K562 (cell line): ENCODE data around the gene STUM. TPM values are rescaled to one million over a fixed set of nuclear protein-coding genes. Genes with fewer than 3 reads are reported as not detected.

Experiments used
- ATAC-seq: fragments of 200-7000 bp; cut with Tn5 transposase; 3 replicates; pipeline ENCODE4 v1.9.1; 2020; ENCODE audit warnings: moderate library complexity
- BruUV-seq: library from RNA; stranded (reverse); fragments of 400-500 nt; replicated peaks from 2 replicates; lab custom pipeline; 2021; lab: Mats Ljungman, UMichigan
- CTCF ChIA-PET: fragments of 300-600 bp; formaldehyde crosslinking; extraction: SDS; loops from one replicate; lab custom pipeline; 2021; ENCODE audit warnings: low intra/inter-chr PET ratio; lab: Yijun Ruan, JAX
- POLR2A ChIA-PET: fragments of 300-600, 350-650 bp; sonication (Branson Sonifier 250); formaldehyde crosslinking; extraction: SDS; loops from one replicate; lab custom pipeline; 2021; ENCODE audit warnings: antibody characterized with exemption, inconsistent platforms; lab: Yijun Ruan, JAX
- DNase-seq, 4 experiments: peaks; one replicate each; pipeline versions ENCODE4 v3.0.0 to v3.0.0-alpha.2; 2011 to 2018; ENCODE audit warnings: low spot score in 3 of 4, mixed read lengths in 3 of 4; ENCODE audit errors: extremely low read depth in 1 of 4
- FAIRE-seq: peaks from 2 replicates; lab custom pipeline; 2011; peaks lifted over from hg19 to GRCh38; lab: Jason Lieb, UNC
- H2AFZ ChIP-seq: 2 replicates; pipeline ENCODE4 v1.6.0; 2011; ENCODE audit warnings: low read depth, low read length, control low read depth, inconsistent platforms
- H3K27ac ChIP-seq: fragments of 200-600 bp; 3 replicates; pipeline ENCODE4 v1.8.0; 2011; ENCODE audit warnings: low read depth, mild to moderate bottlenecking, control low read depth, inconsistent platforms, low read length, moderate library complexity, mixed read lengths; ENCODE audit errors: extremely low read depth
- H3K27me3 ChIP-seq, 2 experiments: fragments of 300-600 bp in 1 of 2; 2 replicates in 1 of 2; 3 replicates in 1 of 2; pipeline versions ENCODE4 v1.6.0 to v1.8.0; 2011; ENCODE audit warnings: inconsistent platforms in 2 of 2, low read length in 2 of 2, mild to moderate bottlenecking in 1 of 2, mixed read lengths in 1 of 2, moderate library complexity in 1 of 2; ENCODE audit not compliant: control insufficient read depth in 2 of 2, insufficient read depth in 2 of 2
- H3K36me3 ChIP-seq: fragments of 300-600 bp; 3 replicates; pipeline ENCODE4 v1.8.0; 2011; ENCODE audit warnings: mild to moderate bottlenecking, low read length, inconsistent platforms; ENCODE audit not compliant: control insufficient read depth, insufficient read depth
- H3K4me1 ChIP-seq, 2 experiments: fragments of 200-600 bp in 1 of 2; replicated peaks in 1 of 2; 2 replicates in 1 of 2; 3 replicates in 1 of 2; pipeline versions ENCODE4 v1.5.1 to v1.8.0; 2011; ENCODE audit warnings: inconsistent platforms in 2 of 2, low read length in 2 of 2, mild to moderate bottlenecking in 1 of 2, mixed read lengths in 1 of 2, moderate library complexity in 1 of 2; ENCODE audit not compliant: control insufficient read depth in 2 of 2, insufficient read depth in 2 of 2
- H3K4me2 ChIP-seq: 2 replicates; pipeline ENCODE4 v1.6.1; 2011; ENCODE audit warnings: low read length, control low read depth, inconsistent platforms, mixed read lengths; ENCODE audit not compliant: insufficient read depth
- H3K4me3 ChIP-seq: fragments of 200-600 bp; sonication (generic), shearing (Covaris generic); 2 replicates; pipeline ENCODE4 v1.5.1; 2016; ENCODE audit warnings: control low read depth, inconsistent platforms
- H3K79me2 ChIP-seq: fragments of 200-600 bp; 3 replicates; pipeline ENCODE4 v1.8.0; 2011; ENCODE audit warnings: low read length, inconsistent platforms; ENCODE audit not compliant: control insufficient read depth, insufficient read depth
- H3K9ac ChIP-seq, 2 experiments: 2 replicates each; pipeline versions ENCODE4 v1.6.0 to v1.6.1; 2011; ENCODE audit warnings: low read depth in 2 of 2, low read length in 2 of 2, control low read depth in 1 of 2, inconsistent platforms in 1 of 2, mild to moderate bottlenecking in 1 of 2, mixed read lengths in 1 of 2; ENCODE audit not compliant: insufficient read depth in 1 of 2
- H3K9me1 ChIP-seq: one replicate; pipeline ENCODE4 v1.6.0; 2011; ENCODE audit warnings: inconsistent platforms, mild to moderate bottlenecking, low read length, moderate library complexity; ENCODE audit not compliant: control insufficient read depth, insufficient read depth
- H3K9me3 ChIP-seq: replicated peaks from 2 replicates; pipeline ENCODE4 v1.5.1; 2011; ENCODE audit warnings: low read depth, low read length, inconsistent platforms; ENCODE audit not compliant: control insufficient read depth, insufficient read depth
- H4K20me1 ChIP-seq: replicated peaks from 2 replicates; pipeline ENCODE4 v1.6.1; 2011; ENCODE audit warnings: low read length, inconsistent platforms, mixed read lengths; ENCODE audit not compliant: control insufficient read depth, insufficient read depth
- CBFA2T3 ChIP-seq: fragments of 450-650 bp; IDR thresholded peaks from 2 replicates; pipeline ENCODE4 v1.6.1; 2017
- CTBP1 ChIP-seq: fragments of 450-650 bp; IDR thresholded peaks from 2 replicates; pipeline ENCODE4 v1.6.1; 2016; ENCODE audit warnings: borderline replicate concordance
- ETV1 ChIP-seq: fragments of 450-650 bp; conservative IDR thresholded peaks from 2 replicates; pipeline ENCODE4 v1.6.1; 2016; ENCODE audit warnings: missing genetic modification characterization, control low read depth, low read depth, missing compliant biosample characterization
- HDAC8 ChIP-seq: fragments of 450-650 bp; IDR thresholded peaks from 2 replicates; pipeline ENCODE4 v1.6.1; 2016; ENCODE audit warnings: mild to moderate bottlenecking, missing genetic modification characterization, moderate library complexity, missing compliant biosample characterization
- HDGF ChIP-seq: fragments of 450-650 bp; IDR thresholded peaks from 2 replicates; pipeline ENCODE4 v1.6.1; 2016
- HES1 ChIP-seq: fragments of 450-650 bp; IDR thresholded peaks from 2 replicates; pipeline ENCODE4 v1.6.1; 2016; ENCODE audit warnings: low read depth, mild to moderate bottlenecking, moderate library complexity
- KAT7 ChIP-seq: sonication (generic); formaldehyde crosslinking; IDR thresholded peaks from 2 replicates; pipeline ENCODE4 v1.8.0; 2022; ENCODE audit warnings: missing genetic modification reagents, mild to moderate bottlenecking, borderline replicate concordance
- PCBP1 ChIP-seq: fragments of 200-400 bp; formaldehyde crosslinking; IDR thresholded peaks from 2 replicates; pipeline ENCODE4 v1.6.1; 2018; ENCODE audit warnings: mild to moderate bottlenecking, low read depth, low read length; ENCODE audit not compliant: poor library complexity, severe bottlenecking
- THRAP3 ChIP-seq: fragments of 450-650 bp; IDR thresholded peaks from 2 replicates; pipeline ENCODE4 v1.6.1; 2016; ENCODE audit warnings: mild to moderate bottlenecking, inconsistent platforms, borderline replicate concordance
- ZNF121 ChIP-seq: sonication (generic); formaldehyde crosslinking; conservative IDR thresholded peaks from 2 replicates; pipeline ENCODE4 v1.8.0; 2022; ENCODE audit warnings: missing genetic modification reagents
- ZNF347 ChIP-seq: fragments of 450-650 bp; formaldehyde crosslinking; IDR thresholded peaks from 2 replicates; pipeline ENCODE4 v1.4.0; 2020; ENCODE audit warnings: low read depth, mild to moderate bottlenecking, moderate library complexity
- ZNF512 ChIP-seq: IDR thresholded peaks from 2 replicates; pipeline ENCODE4 v1.6.1; 2016; ENCODE audit warnings: missing genetic modification characterization, missing compliant biosample characterization
- WGBS: fragments of 100-300 bp; shearing (Covaris generic); methylation state at CpG from one replicate; pipeline ENCODE4 v1.1.6; 2016; ENCODE audit warnings: low coverage, mixed read lengths; ENCODE audit not compliant: insufficient coverage; ENCODE audit errors: missing lambda C conversion rate; 5-methylcytosine and 5-hydroxymethylcytosine counted together
- in situ Hi-C: fragments of 300-500 bp; cut with MboI; formaldehyde crosslinking; loops from 4 replicates; pipeline ENCODE4 v1.15.0; 2018; ENCODE audit warnings: inconsistent platforms, mixed read lengths
- intact Hi-C: fragments of 100-400 bp; cut with micrococcal nuclease; formaldehyde crosslinking; loops from 2 replicates; pipeline ENCODE4 v1.14.2; 2022
- polyA plus RNA-seq, 8 experiments: library from polyadenylated mRNA; depleted of rRNA in 4 of 8; stranded (reverse) in 5 of 8; unstranded in 3 of 8; fragments of >200 nt; fragmentation: Nextera tagmentation in 2 of 8; fragmentation: Illumina TruSeq in 1 of 8; extraction: Ambion mirVana in 2 of 8; extraction: Trizol in 1 of 8; gene quantifications; 2 replicates each; pipeline versions ENCODE4 v1.2.1 to v1.2.3, GENCODE V29; 2011 to 2014; ENCODE audit warnings: inconsistent platforms in 1 of 8, missing spikeins in 1 of 8
- total RNA-seq, 7 experiments: library from RNA; depleted of rRNA in 6 of 7; stranded (reverse); fragments of >200 nt in 6 of 7; fragmentation: Illumina TruSeq in 2 of 7; extraction: Trizol in 2 of 7; gene quantifications; 2 replicates each; pipeline versions ENCODE4 v1.2.1 to v1.2.3, GENCODE V29; 2011 to 2021; ENCODE audit warnings: low replicate concordance in 1 of 7
- TF ChIP-seq, protein P1 (sequence below): IDR thresholded peaks from 3 replicates; pipeline ENCODE4 v1.6.1; 2011; ENCODE audit warnings: borderline replicate concordance, mild to moderate bottlenecking; ENCODE audit not compliant: insufficient read length, insufficient read depth
- TF ChIP-seq, protein P2 (sequence below): fragments of 450-650 bp; IDR thresholded peaks from 2 replicates; pipeline ENCODE4 v1.7.1; 2018; ENCODE audit warnings: mild to moderate bottlenecking, low read depth; ENCODE audit not compliant: partially characterized antibody

The STUM gene
- total and polyA plus RNA-seq, 9 of the 15 experiments (the other 6 are each of a cell fraction or from before 2014, with no cell fraction given), result not detected

GRCh38 chr1:226649780-226650179, 101.2 kb downstream of the STUM start (continued):
- TF ChIP-seq ZNF512 (tag) (0 out of 2 replicates have a peak, but pooled peaks have one; percentile 30), ETV1 (tag) (no peak)
- TF ChIP-seq, protein P1, sequence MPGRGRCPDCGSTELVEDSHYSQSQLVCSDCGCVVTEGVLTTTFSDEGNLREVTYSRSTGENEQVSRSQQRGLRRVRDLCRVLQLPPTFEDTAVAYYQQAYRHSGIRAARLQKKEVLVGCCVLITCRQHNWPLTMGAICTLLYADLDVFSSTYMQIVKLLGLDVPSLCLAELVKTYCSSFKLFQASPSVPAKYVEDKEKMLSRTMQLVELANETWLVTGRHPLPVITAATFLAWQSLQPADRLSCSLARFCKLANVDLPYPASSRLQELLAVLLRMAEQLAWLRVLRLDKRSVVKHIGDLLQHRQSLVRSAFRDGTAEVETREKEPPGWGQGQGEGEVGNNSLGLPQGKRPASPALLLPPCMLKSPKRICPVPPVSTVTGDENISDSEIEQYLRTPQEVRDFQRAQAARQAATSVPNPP, result no peak

GRCh38 chr1:226650236-226650841, 101.8 kb downstream of the STUM start:
- intact Hi-C loops, result no loop called here
- Histone ChIP-seq H3K4me1 (peaks cover 0 to 3% of the 10 kb centered on the region in 2 experiments; a peak in 2 of 5 replicates), H3K4me3 (no peak overlapping the region), H3K27ac (no peak overlapping the region), H3K27me3 (peaks cover 43 to 62% of the 10 kb centered on the region in 2 experiments), H3K79me2 (no peaks in the 10 kb centered on the region), H3K9me3 (no peaks in the 10 kb centered on the region), H4K20me1 (peaks cover 4% of the 10 kb centered on the region; the same call in 1 of the 2 replicates), H3K9me1 (no peaks in the 10 kb centered on the region), H3K4me2 (no peak overlapping the region), H2AFZ (no peak overlapping the region), H3K9ac (no peak overlapping the region), H3K36me3 (no peaks in the 10 kb centered on the region)
- FAIRE-seq, result no peak
- 5% methylated on average over 10 of the region's 11 CpGs for WGBS
- ATAC-seq, result peak; percentile 68
- DNase-seq, result peak; percentile 35 to 65 (median 54)
- in situ Hi-C loops, result no loop called here
- POLR2A ChIA-PET, result interaction anchor here (0.5 kb wide), 1 partner anchor 43 kb away, joined by 4 read pairs; no protein-coding TSS in a partner anchor
- no TSS peak for BruUV-seq
- CTCF ChIA-PET, result interaction anchor here (1.9 kb wide), 1 partner anchor 177 kb away, joined by 5 read pairs; no protein-coding TSS in a partner anchor
- TF ChIP-seq, protein P2, sequence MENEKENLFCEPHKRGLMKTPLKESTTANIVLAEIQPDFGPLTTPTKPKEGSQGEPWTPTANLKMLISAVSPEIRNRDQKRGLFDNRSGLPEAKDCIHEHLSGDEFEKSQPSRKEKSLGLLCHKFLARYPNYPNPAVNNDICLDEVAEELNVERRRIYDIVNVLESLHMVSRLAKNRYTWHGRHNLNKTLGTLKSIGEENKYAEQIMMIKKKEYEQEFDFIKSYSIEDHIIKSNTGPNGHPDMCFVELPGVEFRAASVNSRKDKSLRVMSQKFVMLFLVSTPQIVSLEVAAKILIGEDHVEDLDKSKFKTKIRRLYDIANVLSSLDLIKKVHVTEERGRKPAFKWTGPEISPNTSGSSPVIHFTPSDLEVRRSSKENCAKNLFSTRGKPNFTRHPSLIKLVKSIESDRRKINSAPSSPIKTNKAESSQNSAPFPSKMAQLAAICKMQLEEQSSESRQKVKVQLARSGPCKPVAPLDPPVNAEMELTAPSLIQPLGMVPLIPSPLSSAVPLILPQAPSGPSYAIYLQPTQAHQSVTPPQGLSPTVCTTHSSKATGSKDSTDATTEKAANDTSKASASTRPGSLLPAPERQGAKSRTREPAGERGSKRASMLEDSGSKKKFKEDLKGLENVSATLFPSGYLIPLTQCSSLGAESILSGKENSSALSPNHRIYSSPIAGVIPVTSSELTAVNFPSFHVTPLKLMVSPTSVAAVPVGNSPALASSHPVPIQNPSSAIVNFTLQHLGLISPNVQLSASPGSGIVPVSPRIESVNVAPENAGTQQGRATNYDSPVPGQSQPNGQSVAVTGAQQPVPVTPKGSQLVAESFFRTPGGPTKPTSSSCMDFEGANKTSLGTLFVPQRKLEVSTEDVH, result no peak
- no peak for TF ChIP-seq HDGF
- no peak for TF ChIP-seq PCBP1
- peak; percentile 62 for TF ChIP-seq CBFA2T3
- TF ChIP-seq HDAC8 (tag), result no peak
- no peak for TF ChIP-seq THRAP3
- no peak for TF ChIP-seq HES1
- no peak for TF ChIP-seq ZNF347 (CRISPR knock-in tag)
- TF ChIP-seq KAT7 (CRISPR knock-in tag), result no peak
- no peak for TF ChIP-seq ZNF121 (CRISPR knock-in tag)
- peak; percentile 40; the same call in 1 of the 2 replicates for TF ChIP-seq CTBP1
